HepG2 (cell line): ENCODE measurements around the gene RITA1. TPM values are rescaled to one million over a fixed set of nuclear protein-coding genes. Genes with fewer than 3 reads are reported as not detected.

Source experiments
- AHR ChIP-seq: IDR thresholded peaks from 2 replicates; pipeline ENCODE4 v1.6.1; 2018; ENCODE audit warnings: missing genetic modification reagents, missing compliant biosample characterization
- FUBP1 ChIP-seq: sonication (generic); formaldehyde crosslinking; IDR thresholded peaks from 2 replicates; pipeline ENCODE4 v1.5.1; 2020; ENCODE audit warnings: missing genetic modification reagents, mild to moderate bottlenecking, borderline replicate concordance
- GFI1 ChIP-seq: sonication (generic); formaldehyde crosslinking; IDR thresholded peaks from 2 replicates; pipeline ENCODE4 v1.5.0; 2020; ENCODE audit warnings: missing genetic modification reagents, mild to moderate bottlenecking, borderline replicate concordance
- HBP1 ChIP-seq: IDR thresholded peaks from 2 replicates; pipeline ENCODE4 v1.6.1; 2016; ENCODE audit warnings: low read depth, control low read depth
- NFYB ChIP-seq: sonication (generic); formaldehyde crosslinking; IDR thresholded peaks from 2 replicates; pipeline ENCODE4 v1.4.0; 2020; ENCODE audit warnings: missing genetic modification reagents
- RAD51 ChIP-seq: fragments of 450-650 bp; IDR thresholded peaks from 2 replicates; pipeline ENCODE4 v1.6.1; 2016; ENCODE audit warnings: borderline replicate concordance
- RCOR2 ChIP-seq: IDR thresholded peaks from 2 replicates; pipeline ENCODE4 v1.6.1; 2016; ENCODE audit warnings: missing biosample characterization, missing genetic modification reagents
- U2AF1 ChIP-seq: fragments of 200-400 bp; formaldehyde crosslinking; optimal IDR thresholded peaks from 2 replicates; pipeline ENCODE3; 2017; ENCODE audit warnings: mild to moderate bottlenecking, low read depth, low read length
- XRCC5 ChIP-seq: fragments of 200-400 bp; formaldehyde crosslinking; optimal IDR thresholded peaks from 2 replicates; pipeline ENCODE3; 2017; ENCODE audit warnings: mild to moderate bottlenecking, low read length
- YY1 ChIP-seq: IDR thresholded peaks from 2 replicates; pipeline ENCODE4 v1.6.1; 2011; ENCODE audit warnings: low read length, low read depth, moderate library complexity, mild to moderate bottlenecking; ENCODE audit not compliant: insufficient read depth, insufficient replicate concordance
- ZBTB20 ChIP-seq: sonication (generic); formaldehyde crosslinking; IDR thresholded peaks from 2 replicates; pipeline ENCODE4 v1.8.1; 2023; ENCODE audit warnings: missing genetic modification reagents, low read depth, mild to moderate bottlenecking, borderline replicate concordance
- ZNF24 ChIP-seq: fragments of 450-650 bp; IDR thresholded peaks from 2 replicates; pipeline ENCODE4 v1.6.1; 2017; ENCODE audit warnings: antibody characterized with exemption, mild to moderate bottlenecking
- ZNF614 ChIP-seq: IDR thresholded peaks from 2 replicates; pipeline ENCODE4 v1.6.1; 2018; ENCODE audit warnings: missing biosample characterization, missing genetic modification reagents, inconsistent platforms, borderline replicate concordance
- ZNF775 ChIP-seq: sonication (generic); formaldehyde crosslinking; IDR thresholded peaks from 2 replicates; pipeline ENCODE4 v1.4.0; 2020; ENCODE audit warnings: missing genetic modification reagents, mild to moderate bottlenecking, moderate library complexity, borderline replicate concordance
- polyA plus RNA-seq, 8 experiments: library from polyadenylated mRNA; depleted of rRNA in 3 of 8; stranded (reverse) in 7 of 8; unstranded in 1 of 8; fragments of >200 nt; fragmentation: Illumina TruSeq in 4 of 8; extraction: Trizol in 4 of 8; gene quantifications; 2 replicates each; pipeline versions ENCODE4 v1.2.1 to v1.2.3, GENCODE V29; 2011 to 2016; ENCODE audit warnings: low read depth in 4 of 8, missing spikeins in 1 of 8, mixed read lengths in 1 of 8; ENCODE audit not compliant: insufficient read depth in 1 of 8
- total RNA-seq, 5 experiments: library from RNA; depleted of rRNA; stranded (reverse); fragments of >200 nt; fragmentation: Illumina TruSeq; extraction: Trizol; gene quantifications; 2 replicates each; pipeline ENCODE4 v1.2.3, GENCODE V29; 2016; ENCODE audit warnings: low read depth in 1 of 5
- TF ChIP-seq, protein P1 (sequence below): sonication (generic); formaldehyde crosslinking; IDR thresholded peaks from 2 replicates; pipeline ENCODE4 v1.4.0; 2020; ENCODE audit warnings: mild to moderate bottlenecking, missing genetic modification reagents
- TF ChIP-seq, protein P2 (sequence below), 2 experiments: sonication (generic) in 1 of 2; formaldehyde crosslinking in 1 of 2; IDR thresholded peaks; 2 replicates each; pipeline versions ENCODE4 v1.5.1 to v1.6.1; 2011 to 2020; ENCODE audit warnings: borderline replicate concordance in 1 of 2, low read depth in 1 of 2, low read length in 1 of 2, mild to moderate bottlenecking in 1 of 2, missing genetic modification reagents in 1 of 2, moderate library complexity in 1 of 2

Gene RITA1
- total and polyA plus RNA-seq, 2 of the 13 experiments (the other 11 are each of a cell fraction or from before 2014, with no cell fraction given) = 12.4 to 28.9 TPM

DNA sequence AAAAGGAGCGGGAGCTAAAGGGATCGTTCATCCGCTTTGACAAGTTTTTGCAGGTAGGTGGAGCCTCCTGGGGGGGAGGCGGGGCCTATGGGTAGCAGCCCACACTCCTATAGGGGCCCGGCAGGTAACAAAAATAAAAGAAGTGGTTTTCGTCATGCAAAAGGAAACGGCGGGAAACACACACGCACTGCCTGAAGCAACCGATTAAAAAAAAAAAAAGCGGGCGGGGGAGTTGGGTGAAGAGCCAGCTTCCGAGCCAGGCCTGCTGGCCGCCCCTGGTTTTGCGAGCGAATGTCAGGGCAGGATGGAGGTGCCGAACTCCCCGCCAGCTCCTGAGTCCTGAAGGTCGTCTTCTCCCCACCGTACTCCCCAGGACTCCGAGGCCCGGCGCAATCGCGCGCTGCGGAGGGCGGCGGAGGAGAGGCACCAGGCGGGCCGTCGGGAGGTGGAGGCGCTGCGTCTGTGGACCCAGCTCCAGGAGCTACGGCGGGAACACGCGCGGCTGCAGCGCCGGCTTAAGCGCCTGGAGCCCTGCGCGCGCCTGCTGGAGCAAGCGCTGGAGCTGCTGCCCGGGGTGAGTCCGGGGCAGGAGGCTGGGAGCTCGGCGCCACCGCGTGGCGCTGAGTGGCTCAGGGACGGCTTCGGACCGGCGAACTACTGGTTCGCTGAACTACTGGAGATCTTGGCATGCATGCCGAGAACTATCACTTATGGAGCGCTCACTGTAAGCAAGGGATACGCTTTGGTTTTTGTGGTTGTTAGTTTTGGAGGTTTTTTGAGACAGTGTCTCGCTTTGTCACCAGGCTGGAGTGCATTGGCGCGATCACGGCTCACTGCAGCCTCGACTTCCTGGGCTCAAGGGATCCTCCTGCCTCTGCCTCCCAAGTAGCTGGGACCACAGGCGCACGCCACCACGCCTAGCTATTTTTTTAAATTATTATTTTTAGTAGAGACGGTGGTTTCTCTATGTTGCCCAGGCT, 32.4 kb upstream of the RITA1 start (continued):
- TF ChIP-seq FUBP1 (CRISPR knock-in tag) (no peak), AHR (CRISPR knock-in tag) (no peak), HBP1 (no peak), XRCC5 (peak; percentile 62), ZNF614 (CRISPR knock-in tag) (no peak), U2AF1 (no peak), YY1 (no peak), NFYB (no peak), ZBTB20 (CRISPR knock-in tag) (no peak), ZNF775 (CRISPR knock-in tag) (no peak), RAD51 (no peak), ZNF24 (no peak), RCOR2 (CRISPR knock-in tag) (no peak), GFI1 (CRISPR knock-in tag) (no peak)
- TF ChIP-seq, protein P1, sequence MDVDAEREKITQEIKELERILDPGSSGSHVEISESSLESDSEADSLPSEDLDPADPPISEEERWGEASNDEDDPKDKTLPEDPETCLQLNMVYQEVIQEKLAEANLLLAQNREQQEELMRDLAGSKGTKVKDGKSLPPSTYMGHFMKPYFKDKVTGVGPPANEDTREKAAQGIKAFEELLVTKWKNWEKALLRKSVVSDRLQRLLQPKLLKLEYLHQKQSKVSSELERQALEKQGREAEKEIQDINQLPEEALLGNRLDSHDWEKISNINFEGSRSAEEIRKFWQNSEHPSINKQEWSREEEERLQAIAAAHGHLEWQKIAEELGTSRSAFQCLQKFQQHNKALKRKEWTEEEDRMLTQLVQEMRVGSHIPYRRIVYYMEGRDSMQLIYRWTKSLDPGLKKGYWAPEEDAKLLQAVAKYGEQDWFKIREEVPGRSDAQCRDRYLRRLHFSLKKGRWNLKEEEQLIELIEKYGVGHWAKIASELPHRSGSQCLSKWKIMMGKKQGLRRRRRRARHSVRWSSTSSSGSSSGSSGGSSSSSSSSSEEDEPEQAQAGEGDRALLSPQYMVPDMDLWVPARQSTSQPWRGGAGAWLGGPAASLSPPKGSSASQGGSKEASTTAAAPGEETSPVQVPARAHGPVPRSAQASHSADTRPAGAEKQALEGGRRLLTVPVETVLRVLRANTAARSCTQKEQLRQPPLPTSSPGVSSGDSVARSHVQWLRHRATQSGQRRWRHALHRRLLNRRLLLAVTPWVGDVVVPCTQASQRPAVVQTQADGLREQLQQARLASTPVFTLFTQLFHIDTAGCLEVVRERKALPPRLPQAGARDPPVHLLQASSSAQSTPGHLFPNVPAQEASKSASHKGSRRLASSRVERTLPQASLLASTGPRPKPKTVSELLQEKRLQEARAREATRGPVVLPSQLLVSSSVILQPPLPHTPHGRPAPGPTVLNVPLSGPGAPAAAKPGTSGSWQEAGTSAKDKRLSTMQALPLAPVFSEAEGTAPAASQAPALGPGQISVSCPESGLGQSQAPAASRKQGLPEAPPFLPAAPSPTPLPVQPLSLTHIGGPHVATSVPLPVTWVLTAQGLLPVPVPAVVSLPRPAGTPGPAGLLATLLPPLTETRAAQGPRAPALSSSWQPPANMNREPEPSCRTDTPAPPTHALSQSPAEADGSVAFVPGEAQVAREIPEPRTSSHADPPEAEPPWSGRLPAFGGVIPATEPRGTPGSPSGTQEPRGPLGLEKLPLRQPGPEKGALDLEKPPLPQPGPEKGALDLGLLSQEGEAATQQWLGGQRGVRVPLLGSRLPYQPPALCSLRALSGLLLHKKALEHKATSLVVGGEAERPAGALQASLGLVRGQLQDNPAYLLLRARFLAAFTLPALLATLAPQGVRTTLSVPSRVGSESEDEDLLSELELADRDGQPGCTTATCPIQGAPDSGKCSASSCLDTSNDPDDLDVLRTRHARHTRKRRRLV (CRISPR knock-in tag) = no peak
- TF ChIP-seq, protein P2, sequence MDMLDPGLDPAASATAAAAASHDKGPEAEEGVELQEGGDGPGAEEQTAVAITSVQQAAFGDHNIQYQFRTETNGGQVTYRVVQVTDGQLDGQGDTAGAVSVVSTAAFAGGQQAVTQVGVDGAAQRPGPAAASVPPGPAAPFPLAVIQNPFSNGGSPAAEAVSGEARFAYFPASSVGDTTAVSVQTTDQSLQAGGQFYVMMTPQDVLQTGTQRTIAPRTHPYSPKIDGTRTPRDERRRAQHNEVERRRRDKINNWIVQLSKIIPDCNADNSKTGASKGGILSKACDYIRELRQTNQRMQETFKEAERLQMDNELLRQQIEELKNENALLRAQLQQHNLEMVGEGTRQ (IDR thresholded peaks at IDR 0.05; ENCODE audit: low read depth, low read length) = no peak
- TF ChIP-seq, protein P2 (CRISPR knock-in tag; IDR thresholded peaks at IDR 0.05; ENCODE audit: borderline replicate concordance) = no peak
